Urothelium cell line (cell line): ENCODE measurements around the gene RICTOR.

Source experiments
- DNase-seq: peaks from one replicate; pipeline ENCODE4 v3.0.0; 2011; ENCODE audit warnings: low spot score, mixed read lengths
- FAIRE-seq: peaks from 2 replicates; lab custom pipeline; 2011; peaks lifted over from hg19 to GRCh38; lab: Jason Lieb, UNC

Gene RICTOR

GRCh38 chr5:39074017-39074814 is at the start of gene RICTOR:
Gene RICTOR (minus strand): TSS chr5:39074399. CDS start chr5:39074377, 22 bp downstream.
- peak; percentile 97 for DNase-seq
- FAIRE-seq, result peak; percentile 99

GRCh38 chr5:39121922-39122321 is 47.7 kb upstream of the RICTOR start:
- no peak for FAIRE-seq
- DNase-seq, result no peak

- FAIRE-seq (no peak), DNase-seq (no peak)
Measured at GRCh38 chr5:39121315-39121714, 47.1 kb upstream of the RICTOR start.

- FAIRE-seq, result no peak
- DNase-seq, result no peak
Measured at GRCh38 chr5:39120052-39120420, 45.8 kb upstream of the RICTOR start.

GRCh38 chr5:39119404-39120051 is 45.3 kb upstream of the RICTOR start:
- no peak for FAIRE-seq
- no peak for DNase-seq

- FAIRE-seq (no peak), DNase-seq (no peak)
Measured at GRCh38 chr5:39118638-39119037, 44.4 kb upstream of the RICTOR start.

GRCh38 chr5:39117401-39117800 is 43.2 kb upstream of the RICTOR start:
- no peak for FAIRE-seq
- no peak for DNase-seq

- no peak for FAIRE-seq
Measured at GRCh38 chr5:39116344-39117170, 42.4 kb upstream of the RICTOR start.

GRCh38 chr5:39115644-39116343 is 41.6 kb upstream of the RICTOR start:
- DNase-seq (no peak), FAIRE-seq (no peak)

More at GRCh38 chr5:39116344-39117170, 42.4 kb upstream of the RICTOR start:
- no peak for DNase-seq

GRCh38 chr5:39114155-39114554 is 40.0 kb upstream of the RICTOR start:
- no peak for FAIRE-seq
- no peak for DNase-seq

GRCh38 chr5:39113354-39113953 is 39.3 kb upstream of the RICTOR start:
- FAIRE-seq, result no peak
- DNase-seq, result no peak

- FAIRE-seq, result no peak
- no peak for DNase-seq
Measured at GRCh38 chr5:39109606-39110005, 35.4 kb upstream of the RICTOR start.

- no peak for FAIRE-seq
- no peak for DNase-seq
Measured at GRCh38 chr5:39108987-39109386, 34.8 kb upstream of the RICTOR start.

GRCh38 chr5:39107350-39107749 is 33.2 kb upstream of the RICTOR start:
- FAIRE-seq, result no peak
- no peak for DNase-seq

GRCh38 chr5:39106322-39106721 is 32.1 kb upstream of the RICTOR start:
- FAIRE-seq, result no peak
- DNase-seq, result no peak

GRCh38 chr5:39104221-39104620 is 30.0 kb upstream of the RICTOR start:
- FAIRE-seq (no peak), DNase-seq (no peak)

- FAIRE-seq (peak; percentile 86), DNase-seq (no peak)
Measured at GRCh38 chr5:39102684-39103155, 28.5 kb upstream of the RICTOR start.

GRCh38 chr5:39100851-39101396 is 26.7 kb upstream of the RICTOR start:
- DNase-seq, result peak; percentile 72
- FAIRE-seq, result peak; percentile 67

GRCh38 chr5:39100301-39100850 is 26.2 kb upstream of the RICTOR start:
- DNase-seq (no peak), FAIRE-seq (no peak)

GRCh38 chr5:39099831-39100230 is 25.6 kb upstream of the RICTOR start:
- DNase-seq (no peak), FAIRE-seq (no peak)
